Measurements from ENCODE around the gene RNF182. TPM values are rescaled to one million over a fixed set of nuclear protein-coding genes. Genes with fewer than 3 reads are reported as not detected.

The RNF182 gene
- total RNA-seq, 3 donors from 2014 or later: 0.66 to 1.5 (median 0.80) TPM

- no peak overlapping the region for H3K4me3 ChIP-seq
- TF ChIP-seq CTCF (IDR thresholded peaks at IDR 0.05) (no peak), POLR2A (IDR thresholded peaks at IDR 0.05) (no peak), POLR2AphosphoS5 (IDR thresholded peaks at IDR 0.05) (no peak)
- intact Hi-C loops (cut with DNase I; ENCODE audit: low total_unique reads): no loop called here
- H3K9me3 ChIP-seq: no peaks in the 10 kb centered on the region
- no peaks in the 10 kb centered on the region for H3K4me1 ChIP-seq
- no peaks in the 10 kb centered on the region for H3K36me3 ChIP-seq
- DNase-seq (ENCODE audit: low spot score in 2 of 2): no peak
- no peak overlapping the region for H3K27ac ChIP-seq
- H3K27me3 ChIP-seq: no peaks in the 10 kb centered on the region
Observed at GRCh38 chr6:14021449-14021848, 96.7 kb downstream of the RNF182 start.

GRCh38 chr6:14022673-14023072, 97.9 kb downstream of the RNF182 start:
- Histone ChIP-seq H3K9me3 (no peaks in the 10 kb centered on the region), H3K4me1 (no peaks in the 10 kb centered on the region), H3K27ac (no peak overlapping the region), H3K4me3 (no peak overlapping the region), H3K36me3 (no peaks in the 10 kb centered on the region), H3K27me3 (no peaks in the 10 kb centered on the region)
- no peak for TF ChIP-seq CTCF (IDR thresholded peaks at IDR 0.05)
- TF ChIP-seq POLR2A (IDR thresholded peaks at IDR 0.05): no peak
- no peak for TF ChIP-seq POLR2AphosphoS5 (IDR thresholded peaks at IDR 0.05)
- DNase-seq (ENCODE audit: low spot score in 2 of 2): no peak
- intact Hi-C loops (cut with DNase I; ENCODE audit: low total_unique reads): no loop called here

GRCh38 chr6:14023855-14024254, 99.1 kb downstream of the RNF182 start:
- no peak for TF ChIP-seq POLR2AphosphoS5 (IDR thresholded peaks at IDR 0.05)
- TF ChIP-seq POLR2A (IDR thresholded peaks at IDR 0.05): no peak
- no peak for TF ChIP-seq CTCF (IDR thresholded peaks at IDR 0.05)
- no peaks in the 10 kb centered on the region for H3K4me1 ChIP-seq
- intact Hi-C loops (cut with DNase I; ENCODE audit: low total_unique reads): no loop called here
- H3K36me3 ChIP-seq: no peaks in the 10 kb centered on the region
- DNase-seq (ENCODE audit: low spot score in 2 of 2): no peak
- no peaks in the 10 kb centered on the region for H3K9me3 ChIP-seq
- no peak overlapping the region for H3K4me3 ChIP-seq
- no peak overlapping the region for H3K27ac ChIP-seq
- no peaks in the 10 kb centered on the region for H3K27me3 ChIP-seq

GRCh38 chr6:14025160-14025559, 100.4 kb downstream of the RNF182 start:
- H3K27me3 ChIP-seq: no peaks in the 10 kb centered on the region
- intact Hi-C loops (cut with DNase I; ENCODE audit: low total_unique reads): no loop called here
- H3K9me3 ChIP-seq: no peaks in the 10 kb centered on the region
- no peak overlapping the region for H3K4me3 ChIP-seq
- TF ChIP-seq CTCF (IDR thresholded peaks at IDR 0.05) (no peak), POLR2A (IDR thresholded peaks at IDR 0.05) (no peak)
- no peaks in the 10 kb centered on the region for H3K4me1 ChIP-seq
- H3K27ac ChIP-seq: no peak overlapping the region
- H3K36me3 ChIP-seq: no peaks in the 10 kb centered on the region
- DNase-seq (ENCODE audit: low spot score in 2 of 2): no peak

- Histone ChIP-seq H3K4me1 (no peaks in the 10 kb centered on the region), H3K9me3 (no peaks in the 10 kb centered on the region), H3K27me3 (no peaks in the 10 kb centered on the region), H3K4me3 (no peak overlapping the region), H3K36me3 (no peaks in the 10 kb centered on the region), H3K27ac (no peak overlapping the region)
- intact Hi-C loops (cut with DNase I; ENCODE audit: low total_unique reads): no loop called here
- no peak for DNase-seq (ENCODE audit: low spot score in 2 of 2)
- TF ChIP-seq POLR2A (IDR thresholded peaks at IDR 0.05) (no peak), POLR2AphosphoS5 (IDR thresholded peaks at IDR 0.05) (no peak), CTCF (IDR thresholded peaks at IDR 0.05) (no peak)
Observed at GRCh38 chr6:14026831-14027539, 102.2 kb downstream of the RNF182 start.
